HAP-1 (cell line): ENCODE data around the gene ACBD3.

Experiments used
- DNase-seq, 2 experiments: peaks; one replicate each; pipeline ENCODE4 v3.0.0-alpha.2; 2016 to 2020; ENCODE audit warnings: low spot score in 2 of 2
- H3K27me3 ChIP-seq: fragments of 250-450 bp; sonication (Bioruptor Pico); 2 replicates; pipeline ENCODE4 v1.5.1; 2020; ENCODE audit warnings: low read depth, mild to moderate bottlenecking, moderate library complexity
- H3K36me3 ChIP-seq: fragments of 250-450 bp; sonication (Bioruptor Pico); replicated peaks from 2 replicates; pipeline ENCODE4 v1.5.1; 2020; ENCODE audit warnings: mild to moderate bottlenecking
- H3K4me1 ChIP-seq: fragments of 250-450 bp; sonication (Bioruptor Pico); 2 replicates; pipeline ENCODE4 v1.5.1; 2020; ENCODE audit warnings: mild to moderate bottlenecking
- H3K4me3 ChIP-seq: fragments of 250-450 bp; sonication (Bioruptor Pico); 2 replicates; pipeline ENCODE4 v1.5.1; 2020; ENCODE audit warnings: mild to moderate bottlenecking, moderate library complexity
- H3K9me3 ChIP-seq: fragments of 250-450 bp; sonication (Bioruptor Pico); 2 replicates; pipeline ENCODE4 v1.5.1; 2020; ENCODE audit warnings: mild to moderate bottlenecking, moderate library complexity
- in situ Hi-C: fragments of 300-500 bp; cut with MboI; formaldehyde crosslinking; loops from 3 replicates; pipeline ENCODE4 v1.14.3; 2020; ENCODE audit warnings: low sequenced_read_pairs, inconsistent platforms, mixed read lengths

ACBD3 gene

DNA sequence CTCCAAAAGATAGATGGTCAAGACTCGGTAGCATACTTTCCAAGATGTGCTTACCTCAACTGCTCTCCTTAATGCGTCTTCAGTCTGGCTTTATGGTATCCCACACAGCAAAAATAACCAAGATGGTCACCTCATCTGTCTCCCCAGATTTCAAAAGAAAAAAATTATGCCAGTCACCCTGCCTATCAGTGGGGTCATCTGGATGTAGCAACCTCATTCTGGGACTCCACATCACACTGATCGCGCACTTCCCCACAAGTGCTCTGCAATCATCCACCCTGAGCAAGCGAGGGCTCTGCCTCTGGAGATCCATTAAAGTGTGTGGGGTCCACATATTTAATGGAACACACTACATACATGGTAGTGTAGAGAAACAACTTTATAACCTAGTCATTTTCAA is 42.5 kb downstream of the ACBD3 start:
- Histone ChIP-seq H3K36me3 (peaks cover 28% of the 10 kb centered on the region), H3K27me3 (no peaks in the 10 kb centered on the region), H3K4me3 (no peak overlapping the region), H3K4me1 (no peaks in the 10 kb centered on the region), H3K9me3 (no peaks in the 10 kb centered on the region)
- in situ Hi-C loops: no loop called here
- DNase-seq: no peak

DNA sequence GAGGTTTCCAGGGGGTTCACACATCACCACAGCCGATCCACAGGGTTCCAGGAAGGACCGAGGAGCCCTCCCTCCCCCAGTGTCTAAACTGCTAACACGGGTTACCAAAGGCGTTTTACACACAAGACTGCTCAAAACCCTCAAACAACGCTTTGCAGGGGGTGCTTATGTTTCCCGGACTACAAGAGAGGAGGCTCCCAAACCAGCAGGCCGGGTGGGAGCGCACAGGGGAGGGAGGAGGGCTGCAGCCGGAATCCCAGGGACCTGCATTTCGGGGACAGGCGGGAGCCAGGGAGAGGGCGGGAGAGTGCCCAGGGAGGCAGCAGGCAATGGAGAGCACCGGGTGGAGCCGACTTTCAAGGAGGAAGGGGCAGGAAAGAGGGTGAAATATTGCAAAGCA is 50.8 kb downstream of the ACBD3 start:
- Histone ChIP-seq H3K4me1 (no peaks in the 10 kb centered on the region), H3K9me3 (no peaks in the 10 kb centered on the region), H3K27me3 (no peaks in the 10 kb centered on the region), H3K4me3 (no peak overlapping the region), H3K36me3 (no peaks in the 10 kb centered on the region)
- in situ Hi-C loops: loop anchor here (10.0 kb wide), 1 partner anchor 199 kb away; no protein-coding TSS in a partner anchor
- DNase-seq: peak in 1 of 2 experiments; percentile 7

DNA sequence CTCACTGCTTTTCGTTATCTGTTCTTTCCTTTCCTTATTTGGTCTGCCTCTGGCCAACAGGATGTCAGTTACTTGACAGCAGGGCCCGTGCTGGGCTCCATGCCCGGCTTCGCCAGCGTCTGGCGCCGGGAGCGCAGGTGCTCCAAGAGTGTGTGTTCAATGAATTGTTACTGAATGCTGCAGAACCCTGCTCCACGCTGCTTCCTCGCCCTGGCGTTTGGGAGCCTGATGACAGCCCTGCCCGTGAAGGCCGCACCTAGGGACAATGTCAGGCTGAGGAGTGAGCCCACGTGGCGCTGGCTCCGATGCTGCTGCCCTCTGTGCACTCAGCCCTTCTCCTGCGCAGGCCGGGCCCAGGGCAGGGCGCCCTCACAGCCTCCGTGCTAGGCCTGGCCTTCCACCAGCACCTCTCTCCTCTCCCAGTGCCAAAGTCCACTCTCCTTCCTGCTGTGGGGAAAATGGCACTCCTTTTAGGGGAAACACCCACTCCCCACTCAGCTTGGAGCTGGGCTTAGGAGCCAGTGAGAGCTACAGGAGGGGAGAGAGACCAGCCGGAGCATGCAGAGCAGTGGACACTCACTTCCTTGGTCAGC is 51.4 kb downstream of the ACBD3 start:
- H3K27me3 ChIP-seq: no peaks in the 10 kb centered on the region
- no peaks in the 10 kb centered on the region for H3K4me1 ChIP-seq
- H3K36me3 ChIP-seq: no peaks in the 10 kb centered on the region
- DNase-seq: peak in 1 of 2 experiments; percentile 5
- no peak overlapping the region for H3K4me3 ChIP-seq
- in situ Hi-C loops: loop anchor here (10.0 kb wide), 1 partner anchor 200 kb away; no protein-coding TSS in a partner anchor
- H3K9me3 ChIP-seq: no peaks in the 10 kb centered on the region

DNA sequence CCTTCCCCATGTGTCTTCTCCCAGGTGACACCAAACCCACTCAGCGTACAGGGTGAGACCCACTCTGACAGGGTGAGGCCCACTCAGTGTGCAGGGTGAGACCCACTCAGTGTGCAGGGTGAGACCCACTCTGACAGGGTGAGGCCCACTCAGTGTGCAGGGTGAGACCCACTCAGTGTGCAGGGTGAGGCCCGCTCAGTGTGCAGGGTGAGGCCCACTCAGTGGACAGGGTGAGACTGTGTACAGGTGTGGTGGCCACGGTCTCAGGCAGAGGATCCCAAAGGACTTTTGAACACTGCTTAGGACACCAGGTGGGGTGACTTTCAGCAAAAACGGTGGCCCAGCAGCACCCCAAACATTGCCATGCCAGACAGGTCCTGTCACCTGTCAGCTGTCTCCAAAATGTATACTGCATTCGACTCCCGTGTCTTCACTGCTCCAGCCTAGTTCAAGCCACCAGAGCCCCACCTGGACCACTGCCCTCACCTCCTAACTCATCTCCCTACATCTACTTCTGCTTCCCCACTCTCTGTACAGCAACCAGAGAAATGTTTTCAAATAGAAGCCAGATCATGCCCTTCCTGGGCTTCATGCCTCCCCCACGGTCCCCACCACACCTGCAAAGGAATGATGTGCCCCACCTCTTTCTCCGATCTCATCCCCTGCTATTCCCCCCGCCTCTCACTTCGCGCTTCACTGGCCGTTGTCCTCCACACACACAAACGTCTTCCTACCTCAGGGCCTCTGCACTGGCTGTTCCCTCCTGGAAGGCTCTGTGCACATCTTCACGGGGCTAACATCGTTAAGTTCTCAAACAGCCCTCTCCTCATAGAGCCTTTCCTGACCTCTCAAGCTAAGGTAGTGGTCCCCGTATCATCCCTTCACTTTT is 52.1 kb downstream of the ACBD3 start:
- Histone ChIP-seq H3K36me3 (no peaks in the 10 kb centered on the region), H3K4me3 (no peak overlapping the region), H3K27me3 (no peaks in the 10 kb centered on the region), H3K9me3 (no peaks in the 10 kb centered on the region), H3K4me1 (no peaks in the 10 kb centered on the region)
- DNase-seq: peak in 1 of 2 experiments; percentile 5
- in situ Hi-C loops: loop anchor here (10.0 kb wide), 1 partner anchor 200 kb away; no protein-coding TSS in a partner anchor

DNA sequence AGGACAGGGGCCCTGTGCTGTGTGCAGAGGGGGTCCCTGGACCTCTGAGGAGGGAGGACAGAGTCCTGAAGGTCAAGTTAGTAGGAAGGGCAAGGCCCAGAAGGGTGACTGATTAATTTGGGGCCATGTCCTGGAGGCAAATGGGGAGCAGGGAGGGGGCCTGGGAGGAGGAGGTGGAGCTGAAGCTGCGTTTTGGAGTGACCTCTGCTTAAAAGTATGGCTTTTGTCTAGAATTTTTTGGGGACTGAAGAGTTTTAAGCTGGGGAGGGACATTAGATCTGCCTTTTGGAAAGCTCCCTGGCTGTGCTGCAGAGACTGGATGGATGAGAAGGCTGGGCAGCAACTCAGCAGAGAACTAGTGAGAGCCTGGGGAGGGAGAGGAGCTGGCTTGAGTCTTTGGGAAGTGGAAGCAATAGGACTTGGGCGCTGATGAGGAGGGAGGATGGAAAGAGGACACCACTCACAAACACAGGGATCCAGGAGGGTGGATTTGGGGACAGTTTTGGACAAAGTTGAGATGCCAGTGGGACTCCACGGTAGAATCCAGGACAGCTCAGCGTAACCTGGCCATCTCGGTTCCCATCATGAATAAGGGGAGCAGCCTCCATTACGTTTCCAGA is 52.9 kb downstream of the ACBD3 start:
- Histone ChIP-seq H3K9me3 (no peaks in the 10 kb centered on the region), H3K36me3 (no peaks in the 10 kb centered on the region), H3K27me3 (no peaks in the 10 kb centered on the region), H3K4me1 (no peaks in the 10 kb centered on the region), H3K4me3 (no peak overlapping the region)
- in situ Hi-C loops: loop anchor here (10.0 kb wide), 1 partner anchor 201 kb away; no protein-coding TSS in a partner anchor
- no peak for DNase-seq

DNA sequence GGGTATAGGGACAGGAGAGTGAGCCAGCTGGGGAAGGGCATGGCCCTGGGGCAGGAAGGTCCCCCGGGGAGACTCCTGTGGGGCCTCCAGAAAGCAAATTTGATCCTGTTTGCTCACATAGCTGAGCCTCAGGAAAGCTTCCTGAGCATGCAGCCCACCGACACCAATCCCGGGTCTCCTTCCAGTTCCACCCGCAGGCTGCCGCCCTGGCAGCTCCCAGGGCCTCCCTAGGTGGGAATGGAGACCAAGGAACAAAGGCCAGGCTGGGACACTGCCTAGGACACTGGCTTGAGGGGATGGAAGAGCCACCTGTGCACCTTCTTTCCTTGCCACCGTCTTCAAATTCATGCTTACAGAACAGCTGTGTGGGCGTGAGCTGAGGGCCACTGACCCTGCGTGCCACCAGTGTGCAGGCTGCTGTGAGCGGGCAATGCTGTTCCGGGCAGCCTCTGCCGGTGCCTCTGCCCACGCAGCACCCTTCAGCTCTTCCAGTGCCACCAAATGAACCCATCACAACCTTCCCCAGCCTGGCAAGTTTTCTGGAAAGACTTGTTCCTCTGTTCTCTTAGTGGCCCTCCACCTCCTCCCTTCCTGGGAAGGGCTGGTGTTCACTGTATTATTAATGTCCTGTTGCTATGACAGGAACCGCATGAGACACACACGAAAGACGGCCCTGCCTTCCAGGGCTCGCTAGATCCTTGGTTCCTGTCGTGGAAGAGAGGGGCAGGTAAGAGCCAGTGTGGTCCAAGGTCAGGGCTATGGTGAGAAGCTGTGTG is 53.6 kb downstream of the ACBD3 start:
- H3K36me3 ChIP-seq: no peaks in the 10 kb centered on the region
- no peak overlapping the region for H3K4me3 ChIP-seq
- in situ Hi-C loops: loop anchor here (10.0 kb wide), 1 partner anchor 202 kb away; no protein-coding TSS in a partner anchor
- no peaks in the 10 kb centered on the region for H3K9me3 ChIP-seq
- no peaks in the 10 kb centered on the region for H3K4me1 ChIP-seq
- DNase-seq: no peak
- no peaks in the 10 kb centered on the region for H3K27me3 ChIP-seq

DNA sequence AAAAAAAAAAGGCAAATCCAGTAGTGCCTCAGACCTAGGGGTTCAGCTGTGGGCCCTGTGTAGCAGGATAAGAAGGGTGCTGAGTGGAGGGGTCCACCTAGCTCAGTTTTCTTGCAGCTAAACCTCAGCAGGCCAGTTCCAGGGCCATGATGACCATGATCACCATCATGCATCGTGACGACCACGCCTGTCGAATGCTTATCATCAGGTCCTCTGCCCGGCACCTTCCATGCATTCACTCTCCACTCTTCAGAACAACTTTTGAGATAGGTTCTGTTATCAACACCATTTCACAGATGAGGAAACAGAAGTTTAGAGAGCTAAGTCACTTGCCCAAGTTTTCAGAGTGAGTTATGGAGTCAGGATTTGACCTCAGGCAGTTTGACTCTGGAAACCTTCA is 54.9 kb downstream of the ACBD3 start:
- in situ Hi-C loops: loop anchor here (10.0 kb wide), 1 partner anchor 203 kb away; no protein-coding TSS in a partner anchor
- no peaks in the 10 kb centered on the region for H3K36me3 ChIP-seq
- H3K27me3 ChIP-seq: no peaks in the 10 kb centered on the region
- H3K9me3 ChIP-seq: no peaks in the 10 kb centered on the region
- peak in 1 of 2 experiments; percentile 4 for DNase-seq
- H3K4me1 ChIP-seq: peaks cover 4% of the 10 kb centered on the region; the same call in 1 of the 2 replicates
- H3K4me3 ChIP-seq: no peak overlapping the region

DNA sequence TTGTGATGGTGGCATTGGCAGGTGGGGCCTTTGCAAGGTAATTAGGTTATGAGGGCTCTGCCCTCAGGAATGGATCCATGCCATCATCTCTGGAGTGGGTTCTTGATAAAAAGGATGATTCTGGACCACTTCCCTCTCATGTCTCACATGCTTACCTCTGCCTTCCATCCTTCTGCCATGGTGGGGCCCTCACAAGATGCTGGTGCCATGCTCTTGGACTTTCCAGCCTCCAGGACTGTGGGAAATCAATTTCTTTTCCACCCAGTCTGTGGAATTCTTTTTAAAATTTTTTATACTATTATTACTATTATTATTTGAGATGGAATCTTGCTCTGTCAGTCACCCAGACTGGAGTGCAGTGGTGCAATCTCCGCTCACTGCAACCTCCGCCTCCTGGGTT is 57.3 kb downstream of the ACBD3 start:
- H3K36me3 ChIP-seq: no peaks in the 10 kb centered on the region
- H3K4me1 ChIP-seq: peaks cover 4% of the 10 kb centered on the region; the same call in 1 of the 2 replicates
- H3K27me3 ChIP-seq: no peaks in the 10 kb centered on the region
- in situ Hi-C loops: no loop called here
- H3K4me3 ChIP-seq: no peak overlapping the region
- DNase-seq: no peak
- H3K9me3 ChIP-seq: no peaks in the 10 kb centered on the region

DNA sequence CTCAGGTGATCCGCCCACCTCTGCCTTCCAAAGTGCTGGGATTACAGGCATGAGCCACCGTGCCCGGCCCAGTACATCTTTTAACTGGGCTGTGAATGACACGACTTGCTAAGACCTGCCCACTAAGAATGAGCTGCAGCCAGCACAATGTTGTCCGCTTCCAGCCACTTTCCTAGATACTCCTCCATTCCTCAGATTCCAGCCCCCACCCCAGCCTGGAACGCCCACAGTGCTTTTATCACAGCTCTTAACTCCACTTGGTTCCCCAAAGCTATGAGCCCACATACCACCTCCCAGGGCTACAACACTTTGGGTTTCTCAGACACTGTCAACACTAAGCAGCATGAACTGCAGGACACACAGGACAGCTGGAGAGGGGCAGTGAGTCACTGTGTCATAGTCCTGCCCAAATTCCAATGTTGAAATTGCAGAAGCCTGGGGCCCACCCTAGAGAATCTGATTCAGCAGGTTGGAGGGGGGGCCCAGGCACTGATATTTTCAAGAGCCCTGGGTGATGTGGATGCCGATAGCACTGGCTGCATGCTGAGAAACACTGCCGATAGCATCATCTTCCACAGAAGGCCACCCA is 58.0 kb downstream of the ACBD3 start:
- H3K4me1 ChIP-seq: peaks cover 4% of the 10 kb centered on the region; the same call in 1 of the 2 replicates
- no peak for DNase-seq
- H3K4me3 ChIP-seq: no peak overlapping the region
- in situ Hi-C loops: no loop called here
- H3K27me3 ChIP-seq: no peaks in the 10 kb centered on the region
- no peaks in the 10 kb centered on the region for H3K36me3 ChIP-seq
- H3K9me3 ChIP-seq: no peaks in the 10 kb centered on the region

DNA sequence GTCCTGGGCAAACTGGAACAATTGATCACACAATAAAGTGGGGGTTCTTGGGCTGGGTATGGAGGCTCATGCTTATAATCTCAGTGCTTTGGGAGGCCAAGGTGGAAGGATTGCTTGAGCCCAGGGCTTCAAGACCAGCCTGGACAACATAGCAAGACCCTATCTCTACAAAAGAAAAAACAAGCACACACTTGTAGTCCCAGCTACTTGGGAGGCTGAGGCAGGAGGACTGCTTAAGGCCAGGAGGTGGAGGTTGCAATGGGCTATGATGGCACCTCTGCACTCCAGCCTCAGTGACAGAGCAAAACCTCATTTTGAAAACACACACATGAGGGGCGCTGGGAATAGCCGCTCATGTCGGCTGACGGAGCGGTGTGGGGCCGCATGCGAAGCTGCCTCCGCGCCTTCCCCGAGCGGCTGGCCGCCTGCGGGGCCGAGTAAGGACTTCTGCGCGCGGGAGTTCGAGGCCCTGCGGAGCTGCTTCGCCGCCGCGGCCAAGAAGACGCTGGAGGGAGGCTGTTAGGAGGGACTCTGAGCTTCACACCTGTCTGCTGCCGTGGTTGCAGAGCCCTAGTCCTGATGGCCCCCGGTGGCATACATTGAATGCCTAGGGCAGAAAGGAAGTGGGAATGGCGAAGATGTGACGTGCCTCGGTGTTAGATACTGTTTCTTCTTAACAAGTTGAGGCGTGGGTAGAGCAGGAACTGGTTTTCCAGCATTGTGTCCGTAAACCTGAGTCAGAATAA is 59.5 kb downstream of the ACBD3 start:
- Histone ChIP-seq H3K27me3 (no peaks in the 10 kb centered on the region), H3K4me1 (peaks cover 11% of the 10 kb centered on the region), H3K36me3 (no peaks in the 10 kb centered on the region), H3K4me3 (no peak overlapping the region), H3K9me3 (no peaks in the 10 kb centered on the region)
- in situ Hi-C loops: no loop called here
- DNase-seq: no peak

DNA sequence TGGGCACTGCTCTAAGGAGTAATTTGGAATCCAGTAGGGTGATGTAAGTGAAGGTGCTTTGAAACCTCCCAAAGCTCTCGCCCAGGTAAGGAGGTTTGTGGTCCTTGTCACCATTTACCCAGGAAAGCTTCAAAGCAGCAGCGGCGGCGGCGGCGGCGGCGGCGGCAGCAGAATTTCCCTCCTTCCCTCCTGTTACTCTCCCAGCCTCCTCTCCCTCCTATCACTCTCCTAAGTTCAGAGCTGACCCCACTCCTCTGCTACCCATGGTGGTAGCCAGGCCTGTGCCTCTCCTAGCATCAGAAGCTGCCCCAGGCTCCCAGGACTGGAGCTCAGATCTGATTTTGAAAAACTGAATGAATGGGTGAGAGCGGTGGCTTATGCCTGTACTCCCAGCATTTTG is 60.7 kb downstream of the ACBD3 start:
- Histone ChIP-seq H3K27me3 (no peaks in the 10 kb centered on the region), H3K4me3 (no peak overlapping the region), H3K4me1 (peaks cover 16% of the 10 kb centered on the region), H3K36me3 (no peaks in the 10 kb centered on the region), H3K9me3 (no peaks in the 10 kb centered on the region)
- in situ Hi-C loops: no loop called here
- DNase-seq: no peak

DNA sequence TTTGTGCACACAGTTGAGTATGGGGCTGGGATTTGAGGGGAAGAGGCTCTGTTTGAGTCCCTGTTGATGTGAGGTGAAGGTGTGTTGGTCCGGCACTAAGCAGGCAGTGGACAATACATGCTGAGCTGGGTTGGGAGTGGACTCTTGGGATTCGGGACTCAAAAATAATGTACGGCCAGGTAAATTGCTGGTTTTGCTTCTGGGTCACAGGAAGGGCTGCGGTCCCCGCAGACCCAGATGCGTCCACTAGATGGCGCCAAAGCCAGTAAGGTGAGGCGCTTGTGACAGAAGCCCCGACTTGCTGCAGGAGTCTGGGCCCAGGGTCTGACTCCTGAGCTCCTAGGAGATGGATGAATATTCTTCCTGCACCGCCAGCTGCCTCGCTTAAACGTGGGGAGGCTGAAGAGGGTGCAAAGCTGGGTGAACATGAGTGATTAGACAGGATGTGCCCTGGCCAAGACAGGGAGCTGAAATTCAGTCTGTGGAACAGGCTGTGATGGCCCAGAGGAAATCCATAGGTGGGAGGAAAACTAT is 61.4 kb downstream of the ACBD3 start:
- Histone ChIP-seq H3K4me3 (no peak overlapping the region), H3K36me3 (no peaks in the 10 kb centered on the region), H3K9me3 (no peaks in the 10 kb centered on the region), H3K4me1 (peaks cover 16% of the 10 kb centered on the region), H3K27me3 (no peaks in the 10 kb centered on the region)
- in situ Hi-C loops: no loop called here
- peak; percentile 57 to 93 for DNase-seq
